ENCODE results near the gene ZNF469.

The ZNF469 gene

GRCh38 chr16:88348377-88349152 is 34.2 kb upstream of the ZNF469 start:
- TF ChIP-seq CTCF (conservative IDR thresholded peaks at IDR 0.05; ENCODE audit: control insufficient read depth, insufficient read depth, low read depth, low read length), result no peak
- no peak overlapping the region for H3K4me3 ChIP-seq (ENCODE audit: control insufficient read depth, low read depth, low read length)
- no peak for DNase-seq (ENCODE audit: low read depth)

GRCh38 chr16:88349153-88349902 is 33.4 kb upstream of the ZNF469 start:
- no peak for TF ChIP-seq CTCF (conservative IDR thresholded peaks at IDR 0.05; ENCODE audit: control insufficient read depth, insufficient read depth, low read depth, low read length)
- no peak for DNase-seq (ENCODE audit: low read depth)
- H3K4me3 ChIP-seq (ENCODE audit: control insufficient read depth, low read depth, low read length), result no peak overlapping the region

- no peak for TF ChIP-seq CTCF (conservative IDR thresholded peaks at IDR 0.05; ENCODE audit: control insufficient read depth, insufficient read depth, low read depth, low read length)
- H3K4me3 ChIP-seq (ENCODE audit: control insufficient read depth, low read depth, low read length), result no peak overlapping the region
- peak; percentile 39 for DNase-seq (ENCODE audit: low read depth)
Measured at GRCh38 chr16:88349903-88350900, 32.6 kb upstream of the ZNF469 start.

GRCh38 chr16:88350922-88351321 is 31.8 kb upstream of the ZNF469 start:
- no peak overlapping the region for H3K4me3 ChIP-seq (ENCODE audit: control insufficient read depth, low read depth, low read length)
- no peak for DNase-seq (ENCODE audit: low read depth)
- TF ChIP-seq CTCF (conservative IDR thresholded peaks at IDR 0.05; ENCODE audit: control insufficient read depth, insufficient read depth, low read depth, low read length), result no peak

- no peak overlapping the region for H3K4me3 ChIP-seq (ENCODE audit: control insufficient read depth, low read depth, low read length)
- DNase-seq (ENCODE audit: low read depth), result no peak
- no peak for TF ChIP-seq CTCF (conservative IDR thresholded peaks at IDR 0.05; ENCODE audit: control insufficient read depth, insufficient read depth, low read depth, low read length)
Measured at GRCh38 chr16:88351491-88352101, 31.2 kb upstream of the ZNF469 start.

Measured in fibroblast of mammary gland (primary cell).